Ovary (tissue), 10 donors: ENCODE measurements around the gene CDCA7L. TPM values are rescaled to one million over a fixed set of nuclear protein-coding genes. Genes with fewer than 3 reads are reported as not detected.

Experiments
- DNase-seq, 5 donors: peaks; one replicate each; pipeline ENCODE4 v3.0.0-alpha.2; 2019 to 2020
- H3K27ac ChIP-seq, 2 donors: fragments of 200-600 bp; one replicate each; pipeline versions ENCODE4 v1.5.1 to v1.8.0; 2019 to 2022
- H3K27me3 ChIP-seq: fragments of 200-600 bp; one replicate; pipeline ENCODE4 v1.8.0; 2022
- H3K36me3 ChIP-seq: fragments of 200-600 bp; sonication (generic); one replicate; pipeline ENCODE4 v1.5.1; 2019
- H3K4me1 ChIP-seq: one replicate; pipeline ENCODE4 v1.8.1; 2013; ENCODE audit warnings: mild to moderate bottlenecking, moderate library complexity; ENCODE audit not compliant: insufficient read depth
- H3K4me3 ChIP-seq: fragments of 200-600 bp; sonication (generic); one replicate; pipeline ENCODE4 v1.5.1; 2017
- H3K9me3 ChIP-seq, 2 donors: fragments of 200-600 bp in 1 of 2; sonication (generic) in 1 of 2; one replicate each; pipeline versions ENCODE4 v1.5.1 to v1.8.1; 2013 to 2019; ENCODE audit warnings: mild to moderate bottlenecking in 1 of 2, moderate library complexity in 1 of 2
- CTCF ChIP-seq, 3 donors: fragments of 450-650 bp in 2 of 3; fragments of 200-600 bp in 1 of 3; IDR thresholded peaks; one replicate each; pipeline versions ENCODE4 v1.5.1 to v1.8.0; 2016 to 2022; ENCODE audit warnings: antibody characterized with exemption in 3 of 3, mild to moderate bottlenecking in 1 of 3
- EP300 ChIP-seq: sonication (generic); formaldehyde crosslinking; IDR thresholded peaks from one replicate; pipeline ENCODE4 v1.6.1; 2017; ENCODE audit warnings: antibody characterized with exemption
- POLR2A ChIP-seq: fragments of 450-650 bp; IDR thresholded peaks from one replicate; pipeline ENCODE4 v1.6.1; 2017; ENCODE audit warnings: antibody characterized with exemption, mild to moderate bottlenecking, moderate library complexity
- WGBS, 3 donors: extraction: QIAGEN DNeasy Blood & Tissue Kit in 1 of 3; methylation state at CpG; one replicate each; pipeline versions ENCODE4 v1.1.5 to v1.1.7; 2013 to 2017; 5-methylcytosine and 5-hydroxymethylcytosine counted together
- intact Hi-C, 4 donors: fragments of 100-400 bp; cut with DNase I; formaldehyde crosslinking; loops; one replicate each; pipeline versions ENCODE4 v1.11.0 to v1.15.1; 2022 to 2023
- long read RNA-seq, 3 donors: library from polyadenylated mRNA in 2 of 3; unstranded in 2 of 3; transcript quantifications; one replicate each; pipeline ENCODE4 v2.0.0 and lab custom pipeline, GENCODE V29; 2021 to 2026
- polyA plus RNA-seq, 2 donors: library from polyadenylated mRNA; stranded (reverse); fragments of 200-250 nt in 1 of 2; fragments of 350-450 nt in 1 of 2; fragmentation: Illumina TruSeq in 1 of 2; extraction: RNeasy Lipid Tissue Mini Kit (QIAGEN cat#74804) in 1 of 2; gene quantifications; one replicate each; pipeline ENCODE4 v1.2.3, GENCODE V29; 2013 to 2014
- total RNA-seq, 7 donors: library from RNA; depleted of rRNA in 2 of 7; stranded (reverse); fragments of >200 nt in 2 of 7; fragmentation: NEBNext Ultra II Directional in 3 of 7; extraction: Animal tissue kit (Norgen Biotek cat#: 25700) in 3 of 7; gene quantifications; one replicate each; pipeline versions ENCODE4 v1.1.0 to v1.2.4, GENCODE V29; 2016 to 2023
- donor health status: DM: no; HTN: no; CAD: no; lungs with moderate emphysema.
- donor health status: DM: no; HTN: no; CAD: no.
- donor health status: Bipolar disorder and iron deficiency.
- donor health status: DM: yes; HTN: yes; CAD: no.
- donor health status: DM: no; HTN: no; CAD: no.
- donor health status: DM: yes; HTN: yes; CAD: no.

CDCA7L gene
- 10 to 100 TPM; 16.8 to 29.2 (median 26.8) TPM for total RNA-seq
- polyA plus RNA-seq: 10 to 100 TPM; 24.5 to 35.1 TPM
- long read RNA-seq, donor 1, transcript CDCA7L-203 (10 exons, 3,066 nt): major isoform, 25 of 74 reads
- long read RNA-seq, donor 1, transcript CDCA7L-202 (9 exons, 1,830 nt): minor isoform, 18 of 74 reads
- long read RNA-seq, donor 1, partial matches to known transcripts: 11 of 74 reads
- long read RNA-seq, donor 1, other reads (novel, unspliced or antisense): 20 of 74 reads
- long read RNA-seq, donor 2, transcript CDCA7L-202 (9 exons, 1,830 nt): minor isoform, 5 of 53 reads
- long read RNA-seq, donor 2, transcript CDCA7L-203 (10 exons, 3,066 nt): major isoform, 15 of 53 reads
- long read RNA-seq, donor 2, partial matches to known transcripts: 11 of 53 reads
- long read RNA-seq, donor 2, other reads (novel, unspliced or antisense): 19 of 53 reads
- long read RNA-seq, donor 3, transcript CDCA7L-202 (9 exons, 1,830 nt): minor isoform, 20 of 81 reads
- long read RNA-seq, donor 3, transcript CDCA7L-203 (10 exons, 3,066 nt): major isoform, 37 of 81 reads
- long read RNA-seq, donor 3, partial matches to known transcripts: 0 of 81 reads
- long read RNA-seq, donor 3, other reads (novel, unspliced or antisense): 24 of 81 reads

GRCh38 chr7:21945454-21946221, at the start of gene CDCA7L:
TSS of gene CDCA7L (minus strand) at chr7:21945899. CDS start at chr7:21945804, 95 bp downstream.
- intact Hi-C loops: no loop called here
- 0% methylated on average over 64 to 83 of the region's 83 CpGs for WGBS, 3 donors
- no peaks in the 10 kb centered on the region for H3K9me3 ChIP-seq
- DNase-seq: peak; percentile 78 to 91 (median 90)
- H3K36me3 ChIP-seq: no peaks in the 10 kb centered on the region
- H3K4me1 ChIP-seq: peaks cover 1% of the 10 kb centered on the region
- TF ChIP-seq POLR2A: peak; percentile 37
- no peak for TF ChIP-seq EP300
- TF ChIP-seq CTCF (IDR thresholded peaks at IDR 0.05): peak in 2 of 3 donors; percentile 10 to 14
- no peaks in the 10 kb centered on the region for H3K27me3 ChIP-seq
- H3K27ac ChIP-seq: peak within 1 kb of the TSS; percentile 85 to 87
- H3K4me3 ChIP-seq: peak within 1 kb of the TSS; percentile 76

- WGBS, 3 donors: 85 to 90% (median 89%) methylated on average over 5 of the region's 5 CpGs
- TF ChIP-seq POLR2A: no peak
- no peak for TF ChIP-seq CTCF (IDR thresholded peaks at IDR 0.05)
- no peak for TF ChIP-seq EP300
These were observed 40.4 kb upstream of the CDCA7L start for GRCh38 chr7:21986096-21986495.

GRCh38 chr7:21984042-21984441, 38.3 kb upstream of the CDCA7L start:
- Histone ChIP-seq H3K9me3 (no peaks in the 10 kb centered on the region), H3K27me3 (no peaks in the 10 kb centered on the region), H3K4me1 (no peaks in the 10 kb centered on the region), H3K4me3 (no peak overlapping the region), H3K36me3 (no peaks in the 10 kb centered on the region), H3K27ac (no peak overlapping the region)
- TF ChIP-seq EP300 (no peak), POLR2A (no peak), CTCF (IDR thresholded peaks at IDR 0.05) (no peak)
- intact Hi-C loops: no loop called here
- no peak for DNase-seq
- 48 to 60% (median 58%) methylated on average over 2 of the region's 2 CpGs for WGBS, 3 donors

More at GRCh38 chr7:21986096-21986495, 40.4 kb upstream of the CDCA7L start:
- Histone ChIP-seq H3K4me3 (no peak overlapping the region), H3K4me1 (no peaks in the 10 kb centered on the region), H3K9me3 (no peaks in the 10 kb centered on the region), H3K36me3 (no peaks in the 10 kb centered on the region), H3K27me3 (no peaks in the 10 kb centered on the region), H3K27ac (no peak overlapping the region)
- no peak for DNase-seq
- intact Hi-C loops: no loop called here

GRCh38 chr7:21983056-21983455, 37.4 kb upstream of the CDCA7L start:
- DNase-seq: no peak
- Histone ChIP-seq H3K27me3 (no peaks in the 10 kb centered on the region), H3K36me3 (no peaks in the 10 kb centered on the region), H3K4me3 (no peak overlapping the region), H3K27ac (no peak overlapping the region), H3K4me1 (no peaks in the 10 kb centered on the region), H3K9me3 (no peaks in the 10 kb centered on the region)
- intact Hi-C loops: no loop called here
- WGBS, 3 donors: 90 to 93% (median 92%) methylated on average over 2 of the region's 2 CpGs
- TF ChIP-seq CTCF (IDR thresholded peaks at IDR 0.05) (no peak), EP300 (no peak), POLR2A (no peak)
